Esophagus squamous epithelium (tissue), 4 donors: ENCODE data around the gene PARD3B.

Experiments used
- CTCF ChIP-seq, 6 experiments: fragments of 450-650 bp in 4 of 6; fragments of 200-600 bp in 2 of 6; sonication (generic) in 2 of 6; IDR thresholded peaks; one replicate each; pipeline ENCODE4 v1.5.1; 2016 to 2019; ENCODE audit warnings: antibody characterized with exemption in 6 of 6, mild to moderate bottlenecking in 4 of 6, moderate library complexity in 4 of 6
- POLR2A ChIP-seq, 4 donors: fragments of 450-650 bp; IDR thresholded peaks; one replicate each; pipeline ENCODE4 v1.6.1; 2017; ENCODE audit warnings: antibody characterized with exemption in 4 of 4, mild to moderate bottlenecking in 4 of 4, moderate library complexity in 3 of 4

- TF ChIP-seq CTCF (IDR thresholded peaks at IDR 0.05) (no peak), POLR2A (IDR thresholded peaks at IDR 0.05) (no peak)
Observed at GRCh38 chr2:204657024-204657423, 111.7 kb downstream of the PARD3B start.
